LNCaP clone FGC (cell line): ENCODE measurements around the gene BAZ2B.
A peak's percentile ranks its signal among the peaks of the same experiment; 100 is the strongest.

Experiments used
- DNase-seq: peaks from one replicate; pipeline ENCODE4 v3.0.0-alpha.2; 2011; ENCODE audit warnings: low read depth
- H3K4me3 ChIP-seq: 2 replicates; pipeline ENCODE4 v1.5.1; 2011; ENCODE audit warnings: mild to moderate bottlenecking, low read depth, low read length, control low read depth
- CTCF ChIP-seq: IDR thresholded peaks from 2 replicates; pipeline ENCODE4 v1.5.1; 2012; ENCODE audit warnings: mild to moderate bottlenecking; ENCODE audit not compliant: control insufficient read depth, insufficient read depth; ENCODE audit errors: extremely low read depth

Gene BAZ2B

DNA sequence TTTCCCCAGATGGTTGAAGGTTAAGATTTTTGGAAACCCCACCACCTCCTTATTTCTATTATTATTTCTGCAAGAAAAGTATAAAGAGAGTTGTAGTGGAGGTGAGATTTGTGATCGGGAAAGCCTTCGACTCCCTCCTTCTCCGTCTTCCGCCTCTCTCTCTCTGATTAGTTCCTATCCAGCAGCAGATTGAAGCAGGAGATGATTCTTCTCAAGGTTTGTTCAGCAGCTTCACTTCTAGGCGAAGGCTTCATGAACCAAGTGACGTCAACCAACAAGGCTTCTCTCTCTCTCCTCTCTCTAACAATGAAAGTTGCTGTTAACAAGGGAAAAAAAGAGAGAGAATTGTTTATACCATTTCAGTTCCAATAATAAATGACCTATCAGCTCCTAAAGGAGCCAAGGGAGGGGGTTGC lies at the start of gene BAZ2B:
Gene BAZ2B (minus strand): TSS at position 263 of the 416 bp plus-strand sequence. CDS start 137,829 bp downstream, outside the sequence.
- peak within 1 kb of the TSS; percentile 63 for H3K4me3 ChIP-seq
- DNase-seq, result no peak
- TF ChIP-seq CTCF, result no peak

DNA sequence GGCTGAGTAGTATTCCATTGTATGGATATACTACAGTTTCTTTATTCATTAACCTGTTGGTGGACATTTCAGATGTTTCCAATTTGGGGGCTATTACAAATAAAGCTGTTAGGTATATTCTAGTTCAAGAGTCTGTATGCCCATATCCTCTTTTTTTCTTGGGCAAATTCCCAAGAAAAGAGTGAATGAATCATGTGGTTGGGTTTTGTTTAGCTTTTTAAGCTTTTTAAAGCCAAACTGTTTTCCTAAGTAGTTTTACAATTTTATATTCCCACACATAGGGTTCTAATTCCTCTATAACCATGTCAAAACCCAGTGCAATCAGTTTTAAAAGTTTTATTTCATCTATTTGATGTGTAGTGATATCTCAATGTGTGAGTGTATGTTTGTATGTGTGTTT lies 44.9 kb upstream of the BAZ2B start:
- H3K4me3 ChIP-seq, result no peak overlapping the region
- DNase-seq, result no peak
- no peak for TF ChIP-seq CTCF

- TF ChIP-seq CTCF, result no peak
- no peak overlapping the region for H3K4me3 ChIP-seq
- no peak for DNase-seq
Observed at GRCh38 chr2:159658881-159659873, 42.8 kb upstream of the BAZ2B start.

DNA sequence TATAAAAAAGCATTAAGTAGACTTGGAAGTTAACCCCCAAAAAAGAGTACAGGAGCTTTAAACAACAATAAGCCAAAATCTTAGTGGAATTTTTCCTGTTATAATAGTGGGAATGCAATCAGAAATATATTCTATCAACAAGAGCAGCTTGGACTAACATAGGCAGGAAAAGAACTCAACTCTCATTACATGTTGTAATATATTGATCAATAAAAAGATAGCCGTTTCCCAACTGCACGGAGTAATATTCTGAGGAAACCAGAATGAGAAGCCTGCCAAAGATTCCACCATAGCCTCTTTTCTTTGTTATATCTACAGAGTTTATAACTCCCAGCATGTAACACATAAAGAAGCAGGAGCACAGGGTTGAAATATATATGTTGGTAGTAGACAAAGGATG lies 37.6 kb upstream of the BAZ2B start:
- TF ChIP-seq CTCF, result no peak
- no peak for DNase-seq

DNA sequence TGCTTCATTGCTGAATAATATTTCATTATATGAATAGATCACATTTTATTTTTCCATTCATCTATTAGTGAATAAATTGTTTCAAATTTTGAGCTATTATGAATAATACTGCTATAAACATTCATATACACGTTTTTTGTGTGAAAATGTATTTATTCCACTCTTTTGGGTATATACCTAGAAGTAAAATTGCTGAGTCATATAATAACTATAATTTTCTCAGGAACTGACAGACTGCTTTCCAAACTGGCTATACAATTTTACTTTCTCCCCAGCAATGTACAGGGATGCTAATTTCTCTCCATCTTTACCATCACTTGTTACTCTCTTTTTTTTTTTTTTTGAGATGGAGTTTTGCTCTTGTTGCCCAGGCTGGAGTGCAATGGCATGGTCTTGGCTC lies 35.5 kb upstream of the BAZ2B start:
- no peak for DNase-seq
- no peak for TF ChIP-seq CTCF
- no peak overlapping the region for H3K4me3 ChIP-seq

More for the DNA sequence above, 37.6 kb upstream of the BAZ2B start:
- no peak overlapping the region for H3K4me3 ChIP-seq

GRCh38 chr2:159650574-159650973 lies 34.2 kb upstream of the BAZ2B start:
- DNase-seq, result no peak
- TF ChIP-seq CTCF, result no peak
- H3K4me3 ChIP-seq, result no peak overlapping the region

DNA sequence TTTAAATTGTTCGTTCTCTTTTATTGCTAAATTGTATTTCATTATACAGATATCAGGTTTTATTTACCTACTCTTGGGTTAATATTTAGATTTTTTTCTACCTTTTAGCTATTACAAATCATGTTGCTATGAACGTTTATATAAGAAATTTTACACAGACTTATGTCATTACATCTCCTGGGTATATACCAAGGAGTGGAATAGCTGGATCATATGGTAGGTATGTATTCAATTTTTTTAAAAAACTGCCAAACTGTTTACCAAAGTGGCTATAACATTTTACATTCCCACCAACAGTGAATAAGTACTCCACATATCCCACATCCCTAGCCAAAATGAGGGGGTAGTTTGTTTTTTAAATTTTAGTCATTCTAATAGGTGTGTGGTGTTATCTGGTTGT lies 32.3 kb upstream of the BAZ2B start:
- no peak for TF ChIP-seq CTCF
- no peak overlapping the region for H3K4me3 ChIP-seq
- DNase-seq, result no peak
